Stimulated activated naive CD8-positive, alpha-beta T cell treated with anti-CD3 and anti-CD28 coated beads, Interleukin-15, Interleukin-2, amounts not matched to agents 100 U/mL and 50 U/mL, for 24 hours (primary cell): ENCODE measurements around the gene TTYH2.

ENCODE experiments used
- ATAC-seq: fragments of 150-1000 bp; cut with Tn5 transposase; one replicate; pipeline ENCODE4 v1.10.0; 2021
- DNase-seq: peaks from one replicate; pipeline ENCODE4 v3.0.0; 2021

Gene TTYH2

DNA sequence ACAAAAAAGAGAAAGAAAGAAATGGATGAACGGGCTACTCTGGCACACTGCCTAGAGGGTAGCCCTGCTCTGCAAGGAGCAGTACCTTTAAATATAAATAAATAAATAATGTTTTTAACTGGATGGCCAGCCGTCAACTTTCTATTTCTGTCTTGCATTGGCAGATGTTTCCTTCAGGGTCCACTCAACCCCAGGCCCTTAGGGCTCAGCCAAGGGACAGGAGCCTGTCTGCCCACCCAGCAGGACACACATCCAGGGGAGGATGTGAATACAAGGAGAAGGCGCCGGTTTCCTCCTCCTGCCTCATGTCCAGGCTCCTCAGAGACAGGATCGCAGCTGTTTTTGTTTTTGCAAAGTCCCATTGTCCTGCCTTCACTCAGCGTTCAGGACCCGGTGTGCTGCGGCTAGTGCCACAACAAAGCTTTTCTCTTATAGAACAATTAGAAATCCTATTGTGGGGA, 22.6 kb downstream of the TTYH2 start:
- no peak for DNase-seq
- no peak for ATAC-seq

GRCh38 chr17:74237321-74237720, 23.9 kb downstream of the TTYH2 start:
- ATAC-seq (no peak), DNase-seq (no peak)

- no peak for DNase-seq
Measured at GRCh38 chr17:74239172-74239571, 25.8 kb downstream of the TTYH2 start.

GRCh38 chr17:74240618-74241205, 27.3 kb downstream of the TTYH2 start:
- ATAC-seq = no peak
- no peak for DNase-seq

More at GRCh38 chr17:74239172-74239571, 25.8 kb downstream of the TTYH2 start:
- ATAC-seq = no peak

DNA sequence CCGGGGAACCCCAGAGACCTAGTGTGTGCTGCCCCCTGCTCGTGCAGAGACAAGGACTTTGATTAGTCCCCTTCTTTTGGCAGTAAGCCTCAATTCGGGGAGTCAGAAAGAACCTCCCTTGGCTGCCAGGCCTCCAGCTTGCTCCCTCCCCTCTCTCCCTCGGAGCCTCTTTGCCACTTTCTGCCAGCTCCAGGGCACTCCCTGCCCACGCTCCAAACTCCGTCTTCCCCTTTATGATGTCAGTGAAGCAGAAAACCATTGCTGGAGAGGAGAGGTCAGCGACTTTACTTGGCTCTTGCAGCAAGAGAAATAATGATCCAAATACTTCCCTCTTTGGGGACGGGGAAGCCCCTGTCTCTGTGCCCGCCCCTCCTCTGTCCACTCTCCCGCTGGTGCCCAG, 28.1 kb downstream of the TTYH2 start:
- no peak for DNase-seq

GRCh38 chr17:74241847-74242246, 28.5 kb downstream of the TTYH2 start:
- DNase-seq (no peak), ATAC-seq (no peak)

More for the DNA sequence above, 28.1 kb downstream of the TTYH2 start:
- ATAC-seq = no peak

DNA sequence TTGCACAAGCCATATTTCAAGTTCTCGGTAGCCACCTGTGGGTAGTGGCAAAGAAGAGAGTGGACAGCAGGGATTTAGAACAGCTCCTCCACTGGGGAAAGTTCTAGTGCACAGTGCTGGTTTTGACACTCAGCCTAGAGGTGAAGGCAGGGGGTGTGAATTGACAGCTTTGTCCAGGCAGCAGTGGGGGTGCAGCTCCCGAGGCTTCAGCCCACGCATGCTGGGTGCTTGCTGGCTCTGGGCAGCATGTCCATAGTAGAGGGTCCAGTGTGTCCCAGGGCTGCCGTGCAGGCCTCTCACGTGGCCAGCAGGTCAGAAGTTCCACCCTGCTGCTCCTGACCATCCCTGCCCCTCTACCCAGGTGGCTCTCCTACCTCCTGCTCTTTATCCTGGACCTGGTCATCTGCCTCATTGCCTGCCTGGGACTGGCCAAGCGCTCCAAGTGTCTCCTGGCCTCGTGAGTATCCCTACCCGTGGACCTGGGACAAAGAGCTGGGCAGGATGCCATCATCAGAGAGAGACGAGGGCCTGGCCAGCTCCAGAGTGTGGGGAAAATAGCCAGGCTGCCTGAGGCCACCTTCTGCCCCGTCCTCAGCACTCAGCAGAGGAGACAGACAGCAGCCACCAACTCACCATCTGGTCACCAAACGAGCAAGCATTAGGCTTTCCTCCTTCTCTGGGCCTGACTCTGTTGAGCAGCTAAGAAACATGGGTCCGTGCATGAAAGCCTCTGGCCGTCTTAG, 29.8 kb downstream of the TTYH2 start:
- no peak for DNase-seq
- ATAC-seq = no peak

GRCh38 chr17:74244128-74244527, 30.8 kb downstream of the TTYH2 start:
- DNase-seq = no peak
- ATAC-seq = no peak

DNA sequence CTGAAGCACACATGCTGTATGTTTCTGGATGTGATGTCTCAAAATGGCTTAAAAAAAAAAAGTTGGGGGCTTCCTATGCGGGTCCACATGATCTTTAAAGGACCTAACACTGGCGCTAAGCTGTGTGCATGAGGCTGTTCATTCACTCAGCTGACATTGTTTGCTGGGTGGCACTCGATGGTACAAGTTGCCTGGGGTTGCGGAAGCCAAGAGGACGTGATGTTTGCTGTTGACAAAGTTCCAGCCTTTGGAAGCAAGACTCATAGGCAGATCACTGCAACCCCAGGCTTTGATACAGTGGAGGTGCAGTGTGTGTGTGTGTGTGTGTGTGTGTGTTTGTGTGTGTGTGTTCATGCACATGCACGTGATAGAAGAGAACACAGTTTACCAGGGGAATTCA, 31.2 kb downstream of the TTYH2 start:
- ATAC-seq = no peak
- DNase-seq = no peak

DNA sequence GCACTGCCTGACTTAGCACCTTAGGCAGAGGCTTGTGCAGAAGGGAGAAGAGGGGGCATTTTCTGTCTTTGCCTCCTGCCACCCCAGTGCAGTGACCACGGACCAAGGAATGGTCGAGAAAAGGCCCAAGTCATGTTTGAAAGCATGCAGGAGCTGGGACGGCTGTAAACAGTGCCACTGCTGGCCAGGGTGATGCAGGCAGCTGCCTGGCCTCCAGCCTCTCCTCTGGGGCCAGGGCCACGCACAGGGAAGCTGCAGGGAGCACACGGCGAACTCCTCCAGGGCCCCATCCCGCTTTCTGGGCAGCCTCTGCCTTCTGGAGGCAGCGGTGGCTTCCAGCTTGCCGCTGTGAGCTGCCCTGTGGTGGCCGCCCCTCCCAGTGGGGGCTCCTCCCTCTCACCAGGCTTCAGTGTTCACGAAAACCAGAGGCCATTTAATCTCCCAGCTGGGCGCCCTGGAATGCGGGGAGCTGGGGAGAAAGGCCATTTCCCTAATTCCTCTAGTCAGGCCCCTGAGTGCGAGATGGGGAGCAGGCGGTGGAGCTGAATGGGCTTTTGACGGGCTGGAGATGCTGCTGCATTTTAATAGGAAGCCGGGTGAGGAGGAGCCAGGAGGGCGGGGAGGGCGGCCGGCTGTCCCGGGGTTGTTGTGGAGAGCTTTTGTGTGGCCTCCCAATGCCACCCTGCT, 31.9 kb downstream of the TTYH2 start:
- DNase-seq = no peak
- no peak for ATAC-seq

- no peak for ATAC-seq
- no peak for DNase-seq
Measured at GRCh38 chr17:74245871-74246270, 32.5 kb downstream of the TTYH2 start.

DNA sequence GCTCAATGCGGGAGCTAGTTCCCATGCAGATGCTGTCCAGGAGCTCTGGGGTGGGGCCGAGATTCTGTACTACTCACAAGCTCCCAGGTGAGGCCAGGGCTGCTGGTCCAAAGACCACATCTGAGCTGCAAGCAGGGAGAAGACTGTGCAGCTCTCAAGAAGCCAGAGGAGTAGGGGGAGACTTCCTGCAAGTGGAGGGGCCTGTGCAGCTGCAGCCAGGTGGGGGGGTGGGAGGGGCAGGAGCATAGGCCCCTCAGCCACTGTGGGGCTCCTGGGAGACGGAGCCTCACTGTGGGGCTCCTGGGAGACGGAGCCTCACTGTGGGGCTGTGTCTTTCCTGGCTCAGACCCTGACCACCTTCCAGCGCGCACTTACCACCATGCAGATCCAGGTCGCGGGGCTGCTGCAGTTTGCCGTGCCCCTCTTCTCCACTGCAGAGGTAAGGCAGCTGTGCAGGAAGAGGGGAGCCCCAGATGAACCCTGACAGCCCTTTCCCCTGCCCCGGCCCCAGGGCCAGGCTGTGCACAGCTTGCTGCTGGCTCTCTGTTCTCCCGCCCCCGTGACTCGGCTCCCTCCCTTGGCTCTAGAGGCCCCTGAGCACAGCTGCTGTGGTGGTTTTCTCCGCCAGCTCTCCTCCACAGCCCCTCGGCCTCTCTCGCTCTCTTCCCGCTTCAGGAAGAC, 36.4 kb downstream of the TTYH2 start:
- no peak for DNase-seq
- ATAC-seq = no peak

- ATAC-seq = no peak
- DNase-seq = no peak
Measured at GRCh38 chr17:74250324-74250995, 37.1 kb downstream of the TTYH2 start.

- DNase-seq (no peak), ATAC-seq (no peak)
Measured at GRCh38 chr17:74251051-74251450, 37.7 kb downstream of the TTYH2 start.

- ATAC-seq = no peak
- DNase-seq = no peak
Measured at GRCh38 chr17:74251569-74251968, 38.2 kb downstream of the TTYH2 start.

GRCh38 chr17:74252211-74252610, 38.8 kb downstream of the TTYH2 start:
- DNase-seq (no peak), ATAC-seq (no peak)

DNA sequence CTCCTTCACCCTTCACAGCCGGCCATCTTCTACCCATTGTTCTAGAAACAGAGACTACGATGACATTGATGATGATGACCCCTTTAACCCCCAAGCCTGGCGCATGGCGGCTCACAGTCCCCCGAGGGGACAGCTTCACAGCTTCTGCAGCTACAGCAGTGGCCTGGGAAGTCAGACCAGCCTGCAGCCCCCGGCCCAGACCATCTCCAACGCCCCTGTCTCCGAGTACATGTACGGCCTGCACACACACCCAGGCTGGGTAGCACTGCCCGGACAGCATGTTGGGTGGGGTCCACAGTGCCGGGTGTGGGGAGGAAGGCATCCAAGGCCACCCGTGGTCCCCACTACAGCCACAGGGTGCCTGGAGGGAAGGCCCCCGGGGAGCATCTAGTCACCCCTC, 39.7 kb downstream of the TTYH2 start:
- DNase-seq = no peak
- ATAC-seq = no peak

GRCh38 chr17:74257311-74257710, 43.9 kb downstream of the TTYH2 start:
- no peak for ATAC-seq
- no peak for DNase-seq

- ATAC-seq (no peak), DNase-seq (no peak)
Measured at GRCh38 chr17:74259667-74260524, 46.5 kb downstream of the TTYH2 start.

GRCh38 chr17:74260525-74260850, 47.1 kb downstream of the TTYH2 start:
- DNase-seq (no peak), ATAC-seq (no peak)

- ATAC-seq (no peak), DNase-seq (no peak)
Measured at GRCh38 chr17:74262601-74263000, 49.2 kb downstream of the TTYH2 start.
